T47D (cell line): ENCODE results near the gene UNK.

Experiments
- DNase-seq, 2 experiments: peaks; one replicate each; pipeline versions ENCODE4 v3.0.0 to v3.0.0-alpha.2; 2011 to 2012; ENCODE audit warnings: low read depth in 1 of 2, low spot score in 1 of 2
- JUND ChIP-seq: IDR thresholded peaks from 2 replicates; pipeline ENCODE4 v1.6.1; 2012; ENCODE audit warnings: low read depth
- in situ Hi-C: cut with HindIII; loops from 2 replicates; pipeline ENCODE4 v1.10.0; 2016; ENCODE audit warnings: low sequenced_read_pairs, low pct_unique_long_range_greater_than_20kb

Gene UNK

DNA sequence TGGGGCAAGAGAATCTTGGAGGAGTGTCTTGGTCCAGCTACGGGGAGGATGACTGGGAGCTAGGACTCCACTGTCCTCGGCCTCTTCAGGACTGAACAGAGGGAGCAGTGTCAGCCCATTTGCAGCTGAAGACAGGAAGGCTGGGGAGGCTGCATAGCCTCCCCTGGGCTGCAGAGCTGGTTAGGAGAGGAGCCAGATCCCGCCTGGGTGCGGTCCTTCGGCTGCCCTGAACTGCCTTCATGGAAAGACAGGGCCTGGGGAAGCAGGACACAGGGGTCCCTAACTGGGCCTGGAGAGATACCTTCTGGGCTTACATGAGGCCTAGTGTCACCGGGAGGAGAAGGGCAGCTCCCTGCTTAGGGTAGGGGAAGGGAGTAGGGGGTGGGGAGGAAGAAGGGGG is 33.0 kb downstream of the UNK start:
- TF ChIP-seq JUND = no peak
- in situ Hi-C loops = no loop called here
- no peak for DNase-seq

DNA sequence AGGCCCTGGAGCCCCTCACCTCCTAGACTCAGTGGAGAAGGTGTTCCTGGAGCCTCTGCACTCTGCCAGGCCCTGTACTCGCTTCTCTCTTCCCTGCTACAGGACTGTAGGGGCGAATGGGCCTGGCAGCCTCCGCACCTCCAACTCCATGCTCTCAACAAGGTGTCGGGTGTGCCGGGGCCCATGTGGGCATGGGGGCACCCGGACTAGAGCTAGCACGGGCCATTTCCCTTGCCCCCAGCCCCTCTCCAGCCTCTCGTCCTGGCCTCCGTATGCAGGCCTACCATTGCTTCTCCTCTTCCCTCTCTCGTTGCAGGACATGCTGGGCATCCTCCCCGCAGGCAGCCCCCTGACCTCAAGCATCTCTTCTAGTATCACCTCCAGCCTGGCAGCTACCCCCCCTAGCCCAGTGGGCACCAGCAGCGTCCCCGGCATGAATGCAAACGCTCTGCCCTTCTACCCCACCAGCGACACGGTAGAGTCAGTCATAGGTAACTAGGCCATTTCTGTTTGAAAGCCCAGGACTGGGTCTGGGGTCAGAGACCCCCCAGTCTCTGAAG is 33.8 kb downstream of the UNK start:
- no peak for DNase-seq
- no peak for TF ChIP-seq JUND
- in situ Hi-C loops = no loop called here

DNA sequence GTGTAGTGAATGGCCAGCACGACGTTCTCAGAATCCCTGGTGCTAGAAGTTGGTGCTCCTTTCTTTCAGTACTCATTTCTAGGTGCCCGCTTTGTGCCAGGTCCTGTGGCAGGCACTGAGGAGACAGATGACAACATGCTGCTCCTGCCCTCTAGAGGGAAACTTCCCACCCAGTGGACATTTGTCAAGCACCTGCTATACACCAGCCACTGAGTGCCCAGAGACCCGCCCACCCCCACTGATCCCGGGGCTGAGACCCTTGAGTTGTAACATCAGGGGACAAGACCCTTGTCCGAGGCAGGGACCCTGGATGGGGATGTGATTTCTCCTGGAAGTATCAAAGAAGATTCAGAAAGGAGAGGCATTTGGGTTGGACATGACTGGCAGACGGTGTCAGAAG is 34.5 kb downstream of the UNK start:
- in situ Hi-C loops = no loop called here
- DNase-seq = peak; percentile 69 to 77
- TF ChIP-seq JUND = no peak

GRCh38 chr17:75819678-75820077 is 35.1 kb downstream of the UNK start:
- TF ChIP-seq JUND = no peak
- no peak for DNase-seq
- in situ Hi-C loops = no loop called here

DNA sequence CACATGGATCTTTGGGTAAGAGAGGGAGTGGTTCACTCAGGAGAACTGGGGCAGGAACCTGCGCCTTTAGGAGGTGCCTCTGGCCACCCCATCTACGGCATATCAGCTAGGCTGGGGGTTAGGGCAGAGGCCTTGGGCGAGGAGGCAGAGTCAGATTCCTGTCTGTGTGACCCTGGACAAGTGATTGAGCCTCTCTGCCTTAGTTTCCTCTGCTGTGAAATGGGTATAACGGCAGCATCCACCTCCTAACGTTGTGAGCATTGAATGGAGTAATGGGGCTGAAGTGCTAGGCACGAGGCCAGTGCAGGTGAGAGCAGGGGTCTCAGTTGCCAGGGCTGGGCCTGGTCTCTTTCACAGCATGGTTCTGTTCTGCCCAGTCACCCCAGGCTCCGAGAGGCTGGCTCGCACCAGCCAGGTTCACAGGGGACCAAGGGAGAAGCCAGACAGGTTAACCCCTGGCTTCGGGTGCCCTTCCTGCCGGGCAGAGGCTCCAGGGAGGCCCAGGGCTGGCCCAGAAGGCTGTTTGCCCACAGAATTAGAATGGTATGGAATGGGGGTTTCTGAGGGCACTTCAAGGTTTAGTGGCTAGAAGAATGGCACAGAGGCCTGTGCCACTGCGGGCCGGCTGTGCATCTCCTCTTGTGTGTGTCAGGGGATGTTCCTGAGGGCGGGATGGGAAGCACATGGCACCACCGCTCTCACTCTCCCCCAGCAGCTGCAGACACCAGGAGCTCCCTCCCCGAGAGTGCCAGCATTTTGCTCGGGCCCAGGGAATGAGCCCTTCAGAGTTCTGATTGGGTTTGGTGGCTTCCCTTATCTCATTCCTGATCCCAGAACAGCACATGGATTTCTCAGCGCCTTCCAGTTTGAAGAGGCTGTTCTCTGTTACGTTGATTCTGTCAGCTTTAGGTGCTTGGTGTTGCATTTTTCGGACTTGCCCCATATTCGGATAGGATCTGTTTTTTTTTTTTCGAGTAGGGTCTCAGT is 35.8 kb downstream of the UNK start:
- in situ Hi-C loops = no loop called here
- DNase-seq = no peak
- no peak for TF ChIP-seq JUND

DNA sequence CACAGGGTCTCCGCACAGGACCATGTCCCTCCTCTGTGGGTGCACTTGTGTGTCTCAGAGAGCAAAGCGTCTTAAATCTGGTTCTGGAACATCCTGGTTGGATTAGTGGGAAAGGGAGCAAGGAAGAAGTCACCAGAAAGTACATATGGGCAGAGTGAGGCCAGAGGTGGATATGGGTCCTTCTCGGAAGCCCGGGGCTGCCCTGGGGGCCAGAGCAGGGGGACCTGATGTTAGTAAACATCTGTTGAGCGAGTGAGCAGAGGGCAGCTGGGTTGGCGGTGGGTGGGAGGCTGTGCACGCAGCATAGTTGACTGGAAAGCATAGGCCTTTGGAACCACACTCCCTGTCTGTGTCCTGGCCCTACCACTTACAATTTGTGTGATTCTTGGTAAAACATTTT is 36.9 kb downstream of the UNK start:
- in situ Hi-C loops = no loop called here
- DNase-seq = no peak
- TF ChIP-seq JUND = no peak

DNA sequence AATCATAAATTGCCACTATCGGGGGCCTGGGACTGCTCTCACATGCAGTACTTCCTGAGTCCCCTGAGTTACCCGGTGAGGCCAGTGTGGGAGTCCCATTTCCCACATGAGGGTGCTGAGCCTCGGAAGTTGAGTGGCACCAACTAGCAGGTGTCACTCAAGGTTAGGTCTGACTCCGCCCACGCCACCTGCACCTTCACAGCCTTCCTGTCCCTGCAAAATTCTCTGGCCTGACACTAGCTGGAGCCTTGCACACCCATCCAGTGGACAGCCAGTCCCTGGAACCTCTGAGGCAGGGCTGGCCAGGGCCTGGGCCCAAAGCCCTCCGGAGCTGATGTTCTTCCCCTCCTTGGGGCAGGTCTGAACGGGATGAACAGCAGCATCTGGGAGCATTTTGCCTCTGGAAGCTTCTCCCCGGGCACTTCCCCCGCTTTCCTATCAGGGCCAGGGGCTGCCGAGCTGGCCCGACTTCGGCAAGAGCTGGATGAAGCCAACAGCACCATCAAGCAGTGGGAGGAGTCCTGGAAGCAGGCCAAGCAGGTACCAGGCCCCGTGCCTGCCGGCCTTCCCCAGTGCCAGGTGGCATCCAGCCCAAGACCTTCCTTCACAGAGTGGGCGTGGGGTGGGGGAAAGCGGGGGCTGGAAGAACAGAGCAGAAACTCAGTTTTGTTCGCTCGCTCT is 37.7 kb downstream of the UNK start:
- in situ Hi-C loops = no loop called here
- peak in 1 of 2 experiments; percentile 48 for DNase-seq
- TF ChIP-seq JUND = no peak

- TF ChIP-seq JUND = no peak
- no peak for DNase-seq
- in situ Hi-C loops = no loop called here
Measured at GRCh38 chr17:75822800-75823166, 38.2 kb downstream of the UNK start.

DNA sequence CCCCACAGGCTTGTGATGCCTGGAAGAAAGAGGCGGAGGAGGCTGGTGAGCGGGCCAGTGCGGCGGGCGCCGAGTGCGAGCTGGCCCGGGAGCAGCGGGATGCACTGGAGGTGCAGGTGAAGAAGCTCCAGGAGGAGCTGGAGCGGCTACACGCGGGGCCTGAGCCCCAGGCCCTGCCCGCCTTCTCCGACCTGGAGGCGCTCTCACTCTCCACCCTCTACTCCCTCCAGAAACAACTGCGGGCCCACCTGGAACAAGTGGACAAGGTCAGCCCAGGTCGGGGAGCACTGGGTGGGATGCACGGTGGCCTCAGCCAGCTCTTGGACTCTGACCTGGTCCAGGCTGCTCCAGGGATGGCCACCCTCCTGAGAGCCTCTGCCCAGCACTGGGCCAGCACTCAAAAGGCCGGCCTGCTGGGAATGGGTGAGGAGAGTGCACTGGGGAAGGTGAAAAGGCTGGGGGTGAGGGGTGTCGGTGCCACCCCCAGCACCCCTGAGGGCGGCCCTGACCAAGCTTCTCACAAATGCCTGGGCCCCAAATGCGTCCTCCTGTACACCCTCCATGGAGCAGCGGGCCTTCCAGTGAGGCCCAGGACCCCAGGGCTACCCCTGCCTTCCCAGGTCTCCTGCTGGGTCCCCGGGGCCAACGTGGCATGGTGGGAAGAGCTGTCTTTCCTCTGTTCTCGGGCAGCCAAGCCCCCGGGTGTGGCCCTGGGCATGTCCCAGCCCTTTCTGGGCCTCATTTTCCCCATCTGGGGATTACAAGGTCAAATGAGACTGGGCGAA is 38.8 kb downstream of the UNK start:
- no peak for TF ChIP-seq JUND
- in situ Hi-C loops = no loop called here
- DNase-seq = no peak

GRCh38 chr17:75824050-75824552 is 39.5 kb downstream of the UNK start:
- TF ChIP-seq JUND = no peak
- no peak for DNase-seq
- in situ Hi-C loops = no loop called here

DNA sequence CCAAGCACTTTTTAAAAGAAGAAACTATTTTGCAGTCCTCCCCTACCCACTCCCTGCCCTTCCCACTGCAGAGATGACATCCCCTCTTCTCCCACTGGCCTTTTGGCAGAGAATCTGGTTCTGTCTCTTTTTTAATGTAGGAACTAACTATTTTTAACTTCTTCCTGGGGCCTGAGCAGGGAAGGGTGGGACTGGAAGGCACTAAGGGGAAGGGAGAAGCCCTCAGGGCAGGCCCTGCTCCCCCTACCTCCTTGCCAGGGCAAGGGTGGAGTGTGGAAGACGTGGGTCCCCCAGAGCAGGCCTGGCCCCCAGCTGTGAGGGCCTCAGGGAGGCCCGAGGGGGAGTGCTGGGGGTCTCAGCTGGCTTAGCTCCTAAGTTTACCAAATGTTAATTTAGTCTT is 40.1 kb downstream of the UNK start:
- DNase-seq = no peak
- in situ Hi-C loops = no loop called here
- no peak for TF ChIP-seq JUND

DNA sequence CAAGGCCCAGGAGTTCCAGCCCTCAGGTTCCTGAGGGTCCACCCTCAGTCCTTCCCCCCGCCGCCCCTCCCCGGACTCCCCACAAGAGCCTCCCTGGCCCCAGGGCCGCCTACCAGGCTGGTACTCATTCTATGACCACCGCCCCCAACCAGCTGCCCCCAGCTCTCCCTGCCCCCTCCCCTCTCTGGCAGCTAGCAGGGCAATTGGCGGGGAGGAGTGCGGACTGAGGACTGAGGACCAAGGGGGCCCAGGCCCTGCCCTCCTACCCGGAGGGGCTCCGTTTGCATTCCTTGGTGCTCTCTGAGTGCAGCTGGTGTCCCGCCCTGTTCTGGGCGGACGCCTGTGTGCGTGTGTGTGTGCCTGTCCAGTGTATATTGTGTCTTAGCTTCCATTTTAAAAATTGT is 40.5 kb downstream of the UNK start:
- in situ Hi-C loops = no loop called here
- no peak for TF ChIP-seq JUND
- no peak for DNase-seq
